ENCODE data around the gene EEF1AKMT1. TPM values are rescaled to one million over a fixed set of nuclear protein-coding genes. Genes with fewer than 3 reads are reported as not detected.

Gene EEF1AKMT1, protein sequence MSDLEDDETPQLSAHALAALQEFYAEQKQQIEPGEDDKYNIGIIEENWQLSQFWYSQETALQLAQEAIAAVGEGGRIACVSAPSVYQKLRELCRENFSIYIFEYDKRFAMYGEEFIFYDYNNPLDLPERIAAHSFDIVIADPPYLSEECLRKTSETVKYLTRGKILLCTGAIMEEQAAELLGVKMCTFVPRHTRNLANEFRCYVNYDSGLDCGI
- 4.3 and 5.3 TPM in 2 replicates for total RNA-seq

DNA sequence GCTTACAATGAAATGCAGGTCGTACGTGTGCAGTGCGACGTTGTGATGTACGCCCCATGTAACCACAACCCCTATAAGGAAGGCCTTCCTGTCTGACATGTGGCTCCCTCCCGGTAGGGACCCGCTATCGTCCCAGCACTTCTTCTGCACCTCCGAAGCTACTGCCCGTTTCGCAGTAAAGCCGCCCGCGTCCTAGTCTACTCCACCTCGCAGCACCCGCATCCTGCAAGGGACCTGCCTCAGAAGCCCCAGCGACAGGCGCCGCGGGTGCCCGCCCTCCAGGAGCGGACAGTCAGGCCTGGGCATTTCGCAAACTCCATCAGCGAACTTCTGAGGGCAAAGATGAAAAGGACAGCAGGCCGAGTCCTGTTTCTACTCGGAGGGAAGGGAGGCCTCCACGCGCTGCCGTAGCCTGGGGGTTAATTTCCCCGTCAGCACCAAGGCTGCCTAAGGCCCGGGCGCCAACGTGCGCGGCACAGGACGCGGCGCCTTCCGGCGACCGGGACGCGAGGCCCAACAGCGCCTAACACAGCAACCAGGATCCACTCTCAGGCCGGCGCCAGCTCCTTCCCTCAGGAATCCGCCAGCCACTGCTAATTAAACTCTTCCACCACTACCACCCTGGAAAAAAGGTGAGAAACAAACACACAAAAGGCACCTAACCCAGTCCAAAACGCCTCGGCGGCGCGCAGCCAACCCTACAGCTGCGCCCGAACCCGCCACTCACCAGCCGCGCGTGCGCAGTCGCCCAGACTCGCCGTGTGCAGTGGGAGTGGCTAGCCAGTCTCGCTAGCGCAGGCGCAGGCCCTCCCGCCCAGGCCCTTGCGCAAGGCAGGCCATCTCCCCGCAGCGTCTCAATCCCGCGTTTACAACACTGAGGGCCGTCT lies at the start of gene EEF1AKMT1:
Gene EEF1AKMT1 (minus strand): TSS at position 768 of the 887 bp plus-strand sequence. CDS start 16,363 bp downstream, outside the sequence.

DNA sequence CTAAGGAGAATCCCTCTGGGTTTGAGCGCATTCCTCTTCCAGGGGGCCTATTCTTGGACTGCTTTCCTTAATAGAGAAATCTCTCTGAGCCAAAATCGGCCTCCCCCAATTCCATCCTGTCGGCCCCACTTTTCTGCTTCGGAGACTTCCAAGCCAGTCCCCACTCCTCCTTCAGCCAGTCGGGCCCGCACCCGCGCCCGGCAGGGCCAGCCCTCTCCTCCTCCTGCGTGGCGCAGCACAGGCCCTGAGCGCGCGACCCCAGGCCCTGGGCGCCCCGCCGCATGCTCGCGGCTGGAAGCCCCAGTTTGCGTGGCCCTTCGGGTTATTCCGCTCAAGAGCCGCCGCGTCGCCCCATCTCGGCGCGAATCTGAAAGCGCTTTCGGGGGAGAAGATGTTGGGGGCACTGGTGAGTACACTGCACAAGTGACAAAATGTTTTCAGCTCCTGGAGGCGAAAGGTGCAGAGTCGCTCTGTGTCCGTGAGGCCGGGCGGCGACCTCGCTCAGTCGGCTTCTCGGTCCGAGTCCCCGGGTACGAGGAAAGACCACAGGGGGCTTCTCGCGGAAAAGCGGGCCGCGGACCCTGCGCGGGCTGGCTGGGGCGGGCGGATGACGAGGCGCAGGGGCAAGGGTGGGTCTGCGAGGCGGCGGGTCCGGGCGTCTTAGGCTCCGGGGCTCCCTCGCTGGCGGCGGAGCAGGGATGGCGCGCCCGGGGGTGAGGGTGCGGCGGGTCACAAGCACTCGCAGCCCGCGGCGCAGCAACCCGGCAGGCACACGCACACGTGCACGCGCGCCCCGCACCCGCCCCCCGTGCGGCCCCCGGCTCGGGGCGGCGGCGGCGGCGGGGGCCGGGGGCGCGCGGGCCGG lies 70.6 kb downstream of the EEF1AKMT1 start, which contains the start of gene IL17D:
Gene IL17D (plus strand): TSS at position 785 of the 865 bp plus-strand sequence. CDS start 303 bp downstream, outside the sequence.

Other genes starting within 250 kb of the EEF1AKMT1 start
- gene CRYL1, start 248.1 kb downstream of the EEF1AKMT1 start, total RNA-seq = 19.6 and 27.2 TPM in 2 replicates
- gene IFT88, start 206.8 kb downstream of the EEF1AKMT1 start, total RNA-seq = 4.8 and 5.8 TPM in 2 replicates
- under 0.01 and 0.24 TPM in 2 replicates for gene IL17D, start 70.3 kb downstream of the EEF1AKMT1 start, total RNA-seq
- 26.5 and 29.2 TPM in 2 replicates for gene XPO4, start 128.8 kb upstream of the EEF1AKMT1 start, total RNA-seq